ENCODE results near the gene SP6.
A peak's percentile ranks its signal among the peaks of the same experiment; 100 is the strongest.

The SP6 gene

GRCh38 chr17:47850692-47851573 lies at the start of gene SP6:
TSS of gene SP6 (minus strand) at chr17:47851163. CDS start at chr17:47848429, 2,734 bp downstream.
- H3K9me3 ChIP-seq (ENCODE audit: control insufficient read depth in 1 of 2, low read length in 2 of 2): no peaks in the 10 kb centered on the region
- no peak within 1 kb of the TSS for H3K27ac ChIP-seq (ENCODE audit: low read length)
- H3K36me3 ChIP-seq (ENCODE audit: control insufficient read depth in 1 of 2, insufficient read depth in 2 of 2, low read length in 2 of 2): no peaks in the 10 kb centered on the region
- peaks cover 0 to 28% of the 10 kb centered on the region in 2 donors for H3K4me1 ChIP-seq (ENCODE audit: control insufficient read depth in 1 of 2, insufficient read depth in 2 of 2, low read length in 2 of 2)
- peaks cover 70% of the 10 kb centered on the region for H3K27me3 ChIP-seq (ENCODE audit: low read depth, low read length)
- peak within 1 kb of the TSS; percentile 23 to 46 for H3K4me3 ChIP-seq (ENCODE audit: low read depth in 1 of 2, low read length in 2 of 2)

DNA sequence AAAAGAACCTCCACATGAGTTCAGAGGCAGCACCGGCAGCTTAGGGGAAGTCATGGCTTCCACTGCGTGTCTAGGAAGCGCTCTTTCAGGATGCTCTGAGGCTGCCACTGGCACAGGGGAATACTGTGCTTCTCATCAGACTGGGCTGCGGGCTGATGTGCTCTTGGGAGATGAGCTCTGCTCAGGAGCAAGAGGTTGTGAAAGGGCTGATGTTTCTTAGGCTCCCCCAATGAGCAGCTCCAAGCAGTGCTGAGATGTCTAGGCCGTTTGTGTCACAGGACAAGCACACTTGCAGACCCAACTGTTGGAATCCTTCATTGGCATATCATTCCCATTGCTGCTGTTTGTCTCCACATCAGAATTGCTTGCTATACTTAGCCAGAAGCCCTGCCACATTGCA lies 48.7 kb upstream of the SP6 start:
- H3K4me3 ChIP-seq (ENCODE audit: low read depth in 1 of 2, low read length in 2 of 2): no peak overlapping the region
- H3K4me1 ChIP-seq (ENCODE audit: control insufficient read depth in 1 of 2, insufficient read depth in 2 of 2, low read length in 2 of 2): peaks cover 14 to 40% of the 10 kb centered on the region in 2 donors
- no peak overlapping the region for H3K27ac ChIP-seq (ENCODE audit: low read length)

GRCh38 chr17:47898241-47898640 lies 47.3 kb upstream of the SP6 start:
- no peak overlapping the region for H3K27ac ChIP-seq (ENCODE audit: low read length)
- peaks cover 17 to 37% of the 10 kb centered on the region in 2 donors for H3K4me1 ChIP-seq (ENCODE audit: control insufficient read depth in 1 of 2, insufficient read depth in 2 of 2, low read length in 2 of 2)
- no peaks in the 10 kb centered on the region for H3K9me3 ChIP-seq (ENCODE audit: control insufficient read depth in 1 of 2, low read length in 2 of 2)
- H3K36me3 ChIP-seq (ENCODE audit: control insufficient read depth in 1 of 2, insufficient read depth in 2 of 2, low read length in 2 of 2): peaks cover 0 to 15% of the 10 kb centered on the region in 2 donors
- H3K27me3 ChIP-seq (ENCODE audit: low read depth, low read length): no peaks in the 10 kb centered on the region
- H3K4me3 ChIP-seq (ENCODE audit: low read depth in 1 of 2, low read length in 2 of 2): no peak overlapping the region

More for the DNA sequence above, 48.7 kb upstream of the SP6 start:
- H3K27me3 ChIP-seq (ENCODE audit: low read depth, low read length): no peaks in the 10 kb centered on the region
- H3K9me3 ChIP-seq (ENCODE audit: control insufficient read depth in 1 of 2, low read length in 2 of 2): no peaks in the 10 kb centered on the region
- H3K36me3 ChIP-seq (ENCODE audit: control insufficient read depth in 1 of 2, insufficient read depth in 2 of 2, low read length in 2 of 2): peaks cover 0 to 15% of the 10 kb centered on the region in 2 donors

DNA sequence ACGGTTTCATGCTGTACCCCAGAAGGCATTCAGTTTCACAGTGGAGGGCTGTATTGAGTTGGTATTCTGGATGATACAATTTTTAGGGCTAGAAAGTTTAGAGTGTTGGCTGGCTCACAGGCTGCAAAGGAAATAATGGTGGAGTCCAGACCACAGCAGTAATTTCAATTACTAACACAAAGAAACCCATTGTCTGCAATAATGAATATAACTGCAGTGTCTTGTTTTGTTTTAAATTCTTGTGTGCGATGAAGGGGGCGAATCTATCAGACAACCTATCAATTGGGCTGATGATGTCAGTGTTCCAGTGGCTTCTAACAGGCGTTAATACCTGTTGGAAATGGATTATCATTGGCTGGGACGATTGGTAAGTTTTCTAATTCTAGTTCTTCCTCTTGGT lies 46.6 kb upstream of the SP6 start:
- peaks cover 17 to 37% of the 10 kb centered on the region in 2 donors for H3K4me1 ChIP-seq (ENCODE audit: control insufficient read depth in 1 of 2, insufficient read depth in 2 of 2, low read length in 2 of 2)
- no peaks in the 10 kb centered on the region for H3K9me3 ChIP-seq (ENCODE audit: control insufficient read depth in 1 of 2, low read length in 2 of 2)
- H3K4me3 ChIP-seq (ENCODE audit: low read depth in 1 of 2, low read length in 2 of 2): peak overlapping the region; percentile 92 to 96
- no peaks in the 10 kb centered on the region for H3K27me3 ChIP-seq (ENCODE audit: low read depth, low read length)
- peaks cover 0 to 15% of the 10 kb centered on the region in 2 donors for H3K36me3 ChIP-seq (ENCODE audit: control insufficient read depth in 1 of 2, insufficient read depth in 2 of 2, low read length in 2 of 2)
- H3K27ac ChIP-seq (ENCODE audit: low read length): peak overlapping the region; percentile 98

DNA sequence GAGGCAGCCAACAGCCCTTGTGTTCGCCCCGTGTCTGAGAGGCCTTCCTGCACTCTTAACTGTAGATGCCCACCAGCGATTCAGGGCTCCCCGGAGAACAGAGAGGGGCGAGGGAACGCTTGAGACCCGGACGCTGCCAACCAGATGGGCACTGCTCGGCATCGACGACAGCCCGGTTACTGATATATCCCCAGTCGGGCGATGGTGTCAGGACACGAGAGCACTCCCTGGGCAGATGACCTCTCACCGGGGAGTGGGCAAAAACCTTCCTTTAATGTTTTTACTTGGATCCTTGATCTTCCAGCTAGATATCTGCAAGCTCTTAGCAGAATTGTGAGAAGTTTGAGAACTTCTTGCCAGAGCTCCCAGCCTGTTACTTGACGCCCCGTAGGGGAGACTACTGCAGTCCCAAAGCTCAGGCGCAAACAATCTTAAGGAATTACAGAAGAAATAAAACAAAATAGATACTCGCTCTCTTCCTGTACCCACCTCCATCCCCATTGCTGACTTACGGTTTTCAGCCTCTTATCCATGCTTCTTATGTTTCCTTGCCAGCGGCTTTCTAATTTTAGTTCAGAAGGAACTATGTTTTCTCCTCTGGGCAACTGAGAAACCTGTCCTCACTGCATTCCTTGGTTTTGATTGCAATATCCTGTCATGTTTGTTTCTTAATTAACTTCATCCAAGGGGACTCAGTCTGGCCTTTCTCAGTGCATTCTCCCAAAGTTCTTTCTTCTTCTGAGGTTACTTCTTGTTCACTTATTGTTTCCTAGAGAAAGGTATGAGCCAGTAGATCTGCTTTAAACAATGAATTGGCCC lies 45.9 kb upstream of the SP6 start:
- peak overlapping the region; percentile 98 for H3K27ac ChIP-seq (ENCODE audit: low read length)
- H3K27me3 ChIP-seq (ENCODE audit: low read depth, low read length): no peaks in the 10 kb centered on the region
- H3K4me3 ChIP-seq (ENCODE audit: low read depth in 1 of 2, low read length in 2 of 2): peak overlapping the region; percentile 92 to 96
- peaks cover 17 to 37% of the 10 kb centered on the region in 2 donors for H3K4me1 ChIP-seq (ENCODE audit: control insufficient read depth in 1 of 2, insufficient read depth in 2 of 2, low read length in 2 of 2)
- peaks cover 0 to 15% of the 10 kb centered on the region in 2 donors for H3K36me3 ChIP-seq (ENCODE audit: control insufficient read depth in 1 of 2, insufficient read depth in 2 of 2, low read length in 2 of 2)
- H3K9me3 ChIP-seq (ENCODE audit: control insufficient read depth in 1 of 2, low read length in 2 of 2): no peaks in the 10 kb centered on the region

DNA sequence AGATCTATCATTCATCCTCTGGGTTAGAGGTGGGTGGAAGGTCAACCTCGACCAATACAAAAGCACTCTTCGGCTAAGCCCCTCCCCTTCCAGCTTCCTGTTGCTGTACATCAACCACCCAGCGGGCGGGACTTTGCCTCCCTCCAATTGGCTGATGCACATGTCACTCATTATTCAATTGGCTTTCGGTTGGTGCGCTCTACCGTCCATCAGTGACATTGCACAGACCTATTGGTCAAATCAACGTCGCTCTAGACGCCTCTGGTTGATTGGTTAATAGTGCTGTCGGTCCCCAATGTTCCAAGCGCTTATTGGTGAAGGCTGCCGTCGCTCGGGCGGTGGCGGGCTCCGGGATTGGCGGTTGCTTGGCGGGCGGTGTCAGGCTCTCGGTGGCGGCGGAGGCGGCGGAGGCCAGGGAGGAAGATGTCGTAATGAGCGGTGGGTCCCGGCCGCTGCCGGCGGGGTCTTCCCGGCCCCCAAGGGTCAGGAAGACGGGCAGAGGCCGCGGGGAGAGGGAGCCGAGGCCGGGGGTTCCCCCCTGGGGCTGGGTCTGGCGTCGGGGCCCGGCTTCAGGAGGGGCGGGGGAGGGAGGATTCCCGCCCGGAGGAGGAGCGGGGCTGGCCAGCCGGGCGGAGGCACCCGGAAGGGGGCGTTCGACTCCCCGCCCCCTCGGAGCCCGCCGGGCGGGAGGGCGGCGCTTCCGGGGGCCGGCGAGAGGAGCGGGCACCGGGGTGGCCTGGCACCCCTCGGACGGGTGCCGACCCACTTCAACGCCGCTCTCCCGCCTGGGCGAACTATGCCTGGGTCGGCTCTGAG lies 45.1 kb upstream of the SP6 start, which contains the start of gene SP2:
Gene SP2 (plus strand): TSS at position 381 of the 816 bp plus-strand sequence. CDS start 51 bp downstream, at position 432.
- H3K27ac ChIP-seq (ENCODE audit: low read length): peak within 1 kb of the TSS; percentile 98
- H3K4me1 ChIP-seq (ENCODE audit: control insufficient read depth in 1 of 2, insufficient read depth in 2 of 2, low read length in 2 of 2): peaks cover 17 to 37% of the 10 kb centered on the region in 2 donors
- no peaks in the 10 kb centered on the region for H3K27me3 ChIP-seq (ENCODE audit: low read depth, low read length)
- H3K36me3 ChIP-seq (ENCODE audit: control insufficient read depth in 1 of 2, insufficient read depth in 2 of 2, low read length in 2 of 2): peaks cover 0 to 15% of the 10 kb centered on the region in 2 donors
- H3K4me3 ChIP-seq (ENCODE audit: low read depth in 1 of 2, low read length in 2 of 2): peak within 1 kb of the TSS; percentile 92 to 96
- H3K9me3 ChIP-seq (ENCODE audit: control insufficient read depth in 1 of 2, low read length in 2 of 2): no peaks in the 10 kb centered on the region

- H3K4me3 ChIP-seq (ENCODE audit: low read depth in 1 of 2, low read length in 2 of 2): peak overlapping the region; percentile 82 to 92
- H3K4me1 ChIP-seq (ENCODE audit: control insufficient read depth in 1 of 2, insufficient read depth in 2 of 2, low read length in 2 of 2): peaks cover 17 to 37% of the 10 kb centered on the region in 2 donors
- H3K36me3 ChIP-seq (ENCODE audit: control insufficient read depth in 1 of 2, insufficient read depth in 2 of 2, low read length in 2 of 2): peaks cover 0 to 15% of the 10 kb centered on the region in 2 donors
- H3K9me3 ChIP-seq (ENCODE audit: control insufficient read depth in 1 of 2, low read length in 2 of 2): no peaks in the 10 kb centered on the region
- no peaks in the 10 kb centered on the region for H3K27me3 ChIP-seq (ENCODE audit: low read depth, low read length)
- peak overlapping the region; percentile 89 for H3K27ac ChIP-seq (ENCODE audit: low read length)
These were observed 44.4 kb upstream of the SP6 start for GRCh38 chr17:47895347-47895855.

DNA sequence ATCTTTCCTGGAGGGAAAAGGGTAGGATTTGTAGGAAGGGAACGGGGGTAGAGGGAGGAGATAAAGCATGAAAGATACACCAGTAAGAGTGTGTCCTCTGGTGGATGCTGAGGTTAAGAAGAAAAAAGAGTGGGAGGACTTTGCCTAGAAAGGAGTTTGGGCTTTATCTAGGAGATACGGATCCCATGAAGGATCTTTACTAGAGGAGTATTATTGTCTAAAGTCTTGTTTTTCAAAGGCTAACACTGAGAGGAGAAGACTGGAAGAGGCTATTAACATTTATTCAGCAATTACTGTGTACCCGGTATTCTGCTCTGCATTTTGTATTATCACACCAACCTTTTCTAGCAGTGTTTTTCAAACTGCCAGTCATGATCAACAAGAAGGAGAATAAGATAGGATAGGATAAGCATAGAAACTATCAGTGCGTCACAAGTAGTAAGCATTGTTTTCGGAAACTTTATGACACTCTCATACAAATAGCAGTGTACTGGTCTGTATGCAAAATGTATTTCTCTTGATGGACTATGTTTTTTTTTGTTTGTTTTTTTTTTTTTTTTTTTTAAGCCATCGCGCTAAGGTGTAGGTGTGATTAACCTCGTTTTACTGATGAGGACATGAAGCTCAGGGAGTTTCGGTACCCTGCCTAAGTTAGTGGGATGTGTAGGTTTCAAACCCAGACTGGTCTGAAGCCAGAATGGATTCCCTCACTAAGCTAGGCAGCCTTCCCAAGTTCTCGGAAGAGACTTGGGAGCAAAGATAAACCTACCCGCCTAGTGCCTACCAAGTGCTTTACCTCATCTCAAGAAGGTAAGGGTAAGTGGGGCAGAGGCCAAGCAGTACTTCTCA lies 43.8 kb upstream of the SP6 start:
- Histone ChIP-seq H3K4me3 (ENCODE audit: low read depth in 1 of 2, low read length in 2 of 2) (peak overlapping the region; percentile 82 to 92), H3K27me3 (ENCODE audit: low read depth, low read length) (no peaks in the 10 kb centered on the region), H3K36me3 (ENCODE audit: control insufficient read depth in 1 of 2, insufficient read depth in 2 of 2, low read length in 2 of 2) (peaks cover 0 to 13% of the 10 kb centered on the region in 2 donors), H3K27ac (ENCODE audit: low read length) (peak overlapping the region; percentile 89), H3K4me1 (ENCODE audit: control insufficient read depth in 1 of 2, insufficient read depth in 2 of 2, low read length in 2 of 2) (peaks cover 17 to 34% of the 10 kb centered on the region in 2 donors), H3K9me3 (ENCODE audit: control insufficient read depth in 1 of 2, low read length in 2 of 2) (no peaks in the 10 kb centered on the region)

DNA sequence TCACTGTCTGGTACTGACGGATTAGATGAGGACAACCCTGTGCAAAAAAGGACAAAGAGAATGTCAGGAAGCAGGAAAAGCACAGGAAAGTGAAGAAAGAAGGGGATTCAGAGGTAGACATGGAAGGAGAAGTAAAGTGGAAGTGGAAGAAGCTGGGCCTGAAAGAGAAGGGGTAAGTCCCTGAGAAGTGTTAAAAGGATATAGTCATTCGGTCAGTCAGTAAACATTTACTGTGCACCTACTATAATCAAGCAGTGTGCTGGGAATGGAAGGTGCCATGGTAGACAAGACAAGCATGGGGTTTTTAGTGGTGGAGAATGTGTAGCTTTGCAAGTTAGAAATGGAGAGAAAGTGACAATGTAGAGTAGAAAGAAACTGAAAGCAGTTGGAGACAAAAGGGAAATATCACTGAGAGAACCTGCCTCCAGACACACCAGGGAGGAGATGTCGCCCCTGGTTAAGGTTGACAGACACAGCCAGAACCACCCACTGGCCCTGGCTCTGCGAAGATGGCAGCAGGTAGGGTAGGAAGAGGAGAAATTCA lies 40.7 kb upstream of the SP6 start:
- H3K4me3 ChIP-seq (ENCODE audit: low read depth in 1 of 2, low read length in 2 of 2): no peak overlapping the region
- no peaks in the 10 kb centered on the region for H3K9me3 ChIP-seq (ENCODE audit: control insufficient read depth in 1 of 2, low read length in 2 of 2)
- peaks cover 0 to 2% of the 10 kb centered on the region in 2 donors for H3K36me3 ChIP-seq (ENCODE audit: control insufficient read depth in 1 of 2, insufficient read depth in 2 of 2, low read length in 2 of 2)
- no peak overlapping the region for H3K27ac ChIP-seq (ENCODE audit: low read length)
- H3K27me3 ChIP-seq (ENCODE audit: low read depth, low read length): no peaks in the 10 kb centered on the region
- peaks cover 7% of the 10 kb centered on the region in 2 donors for H3K4me1 ChIP-seq (ENCODE audit: control insufficient read depth in 1 of 2, insufficient read depth in 2 of 2, low read length in 2 of 2)
